NCI-H345 treated with DMSO at 0.1 percent for 48 hours (cell line): ENCODE results near the gene PRKCE.

ENCODE experiments used
- DNase-seq: peaks from one replicate; lab custom pipeline; 2025; ENCODE audit not compliant: unreplicated experiment; lab: John Stamatoyannopoulos, UW

Gene PRKCE

GRCh38 chr2:46126571-46126970 lies 475.1 kb downstream of the PRKCE start:
- no peak for DNase-seq

- DNase-seq, result no peak
Measured at GRCh38 chr2:46127176-46127575, 475.7 kb downstream of the PRKCE start.

- no peak for DNase-seq
Measured at GRCh38 chr2:46130511-46130910, 479.0 kb downstream of the PRKCE start.

GRCh38 chr2:46132996-46133395 lies 481.5 kb downstream of the PRKCE start:
- DNase-seq, result no peak

- peak; percentile 55 for DNase-seq
Measured at GRCh38 chr2:46134531-46135227, 483.2 kb downstream of the PRKCE start.

GRCh38 chr2:46135228-46135855 lies 483.9 kb downstream of the PRKCE start:
- no peak for DNase-seq

- no peak for DNase-seq
Measured at GRCh38 chr2:46135958-46136357, 484.5 kb downstream of the PRKCE start.

GRCh38 chr2:46136481-46136880 lies 485.0 kb downstream of the PRKCE start:
- DNase-seq, result no peak

GRCh38 chr2:46136953-46137352 lies 485.5 kb downstream of the PRKCE start:
- no peak for DNase-seq

GRCh38 chr2:46142546-46143428 lies 491.3 kb downstream of the PRKCE start:
- no peak for DNase-seq

- no peak for DNase-seq
Measured at GRCh38 chr2:46143429-46144132, 492.1 kb downstream of the PRKCE start.

- no peak for DNase-seq
Measured at GRCh38 chr2:46144133-46144800, 492.8 kb downstream of the PRKCE start.

- no peak for DNase-seq
Measured at GRCh38 chr2:46145017-46145416, 493.5 kb downstream of the PRKCE start.

GRCh38 chr2:46145840-46146239 lies 494.4 kb downstream of the PRKCE start:
- no peak for DNase-seq

- no peak for DNase-seq
Measured at GRCh38 chr2:46146866-46147502, 495.5 kb downstream of the PRKCE start.

GRCh38 chr2:46147626-46148368 lies 496.3 kb downstream of the PRKCE start:
- DNase-seq, result no peak

- DNase-seq, result no peak
Measured at GRCh38 chr2:46148369-46148736, 496.9 kb downstream of the PRKCE start.

GRCh38 chr2:46150445-46150955 lies 499.0 kb downstream of the PRKCE start:
- no peak for DNase-seq

- DNase-seq, result no peak
Measured at GRCh38 chr2:46151577-46151976, 500.1 kb downstream of the PRKCE start.
